Measurements from ENCODE around the gene TARS3.

DNA sequence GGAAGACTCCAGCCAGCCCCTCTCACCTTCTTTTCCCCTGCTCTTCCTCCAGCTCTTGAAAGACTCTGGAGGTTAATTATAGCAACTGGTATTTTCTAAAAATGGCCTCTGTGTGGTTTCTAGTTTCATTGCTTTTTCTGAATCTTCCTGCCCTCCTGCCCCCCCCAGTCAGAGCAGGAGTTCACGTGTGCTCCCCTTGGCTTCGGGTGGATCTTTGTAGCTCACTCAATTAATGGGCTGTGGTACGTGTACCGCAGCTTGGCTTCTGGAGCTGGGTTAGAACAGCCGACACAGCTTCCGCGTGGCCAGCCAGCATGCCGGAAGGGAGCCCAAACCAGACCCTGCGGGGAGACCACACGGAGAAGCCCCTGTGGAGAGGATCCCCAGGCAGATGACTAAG is 103.6 kb downstream of the TARS3 start:
- no peak for TF ChIP-seq POLR2AphosphoS5 (IDR thresholded peaks at IDR 0.05)
- no peak for TF ChIP-seq POLR2A (IDR thresholded peaks at IDR 0.05; ENCODE audit: low read depth)
- TF ChIP-seq, protein P1, sequence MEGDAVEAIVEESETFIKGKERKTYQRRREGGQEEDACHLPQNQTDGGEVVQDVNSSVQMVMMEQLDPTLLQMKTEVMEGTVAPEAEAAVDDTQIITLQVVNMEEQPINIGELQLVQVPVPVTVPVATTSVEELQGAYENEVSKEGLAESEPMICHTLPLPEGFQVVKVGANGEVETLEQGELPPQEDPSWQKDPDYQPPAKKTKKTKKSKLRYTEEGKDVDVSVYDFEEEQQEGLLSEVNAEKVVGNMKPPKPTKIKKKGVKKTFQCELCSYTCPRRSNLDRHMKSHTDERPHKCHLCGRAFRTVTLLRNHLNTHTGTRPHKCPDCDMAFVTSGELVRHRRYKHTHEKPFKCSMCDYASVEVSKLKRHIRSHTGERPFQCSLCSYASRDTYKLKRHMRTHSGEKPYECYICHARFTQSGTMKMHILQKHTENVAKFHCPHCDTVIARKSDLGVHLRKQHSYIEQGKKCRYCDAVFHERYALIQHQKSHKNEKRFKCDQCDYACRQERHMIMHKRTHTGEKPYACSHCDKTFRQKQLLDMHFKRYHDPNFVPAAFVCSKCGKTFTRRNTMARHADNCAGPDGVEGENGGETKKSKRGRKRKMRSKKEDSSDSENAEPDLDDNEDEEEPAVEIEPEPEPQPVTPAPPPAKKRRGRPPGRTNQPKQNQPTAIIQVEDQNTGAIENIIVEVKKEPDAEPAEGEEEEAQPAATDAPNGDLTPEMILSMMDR (IDR thresholded peaks at IDR 0.05), result no peak
- no peak for TF ChIP-seq EP300 (IDR thresholded peaks at IDR 0.05)
